Stimulated activated CD8-positive, alpha-beta memory T cell treated with anti-CD3 and anti-CD28 coated beads, Interleukin-12 subunit alpha, Interleukin-12 subunit beta, amount 100 ng/mL, for 24 hours (primary cell): Measurements from ENCODE around the gene IFIT1B.

Experiments
- DNase-seq: peaks from one replicate; pipeline ENCODE4 v3.0.0-alpha.2; 2020; ENCODE audit errors: extremely low read depth

Gene IFIT1B

GRCh38 chr10:89413398-89413912, 35.6 kb downstream of the IFIT1B start:
- DNase-seq, result no peak

GRCh38 chr10:89414146-89414878, 36.5 kb downstream of the IFIT1B start, which contains the start of gene IFIT5:
TSS of gene IFIT5 (plus strand) at chr10:89414568. CDS start at chr10:89414799, 231 bp downstream.
- peak; percentile 24 for DNase-seq

- DNase-seq, result no peak
Observed at GRCh38 chr10:89414879-89415821, 37.3 kb downstream of the IFIT1B start.

- DNase-seq, result no peak
Observed at GRCh38 chr10:89416465-89416864, 38.6 kb downstream of the IFIT1B start.

- DNase-seq, result no peak
Observed at GRCh38 chr10:89419548-89419947, 41.7 kb downstream of the IFIT1B start.

- no peak for DNase-seq
Observed at GRCh38 chr10:89421018-89421476, 43.2 kb downstream of the IFIT1B start.

GRCh38 chr10:89425000-89425399, 47.1 kb downstream of the IFIT1B start:
- DNase-seq, result no peak

GRCh38 chr10:89426230-89426868, 48.5 kb downstream of the IFIT1B start:
- DNase-seq, result no peak

GRCh38 chr10:89427629-89428028, 49.8 kb downstream of the IFIT1B start:
- DNase-seq, result no peak

- DNase-seq, result no peak
Observed at GRCh38 chr10:89428877-89429276, 51.0 kb downstream of the IFIT1B start.

- DNase-seq, result no peak
Observed at GRCh38 chr10:89431977-89432376, 54.1 kb downstream of the IFIT1B start.
